HEK293 (cell line): ENCODE data around the gene CST7.

ENCODE experiments used
- CTCF ChIA-PET: fragments of 350-600 bp; formaldehyde crosslinking; extraction: SDS; loops from one replicate; lab custom pipeline; 2021; ENCODE audit warnings: antibody characterized with exemption; lab: Yijun Ruan, JAX
- POLR2A ChIA-PET: fragments of 300-600 bp; formaldehyde crosslinking; extraction: SDS; loops from one replicate; lab custom pipeline; 2020; ENCODE audit warnings: antibody characterized with exemption, inconsistent platforms; lab: Yijun Ruan, JAX
- H3K27ac ChIP-seq: fragments of 200-500 bp; sonication (Bioruptor generic); 2 replicates; pipeline ENCODE4 v1.5.1; 2014; ENCODE audit warnings: low read depth, low read length, control low read depth, inconsistent platforms; ENCODE audit errors: extremely low read depth
- H3K36me3 ChIP-seq, 2 experiments: fragments of 200-500 bp in 1 of 2; sonication (Bioruptor generic) in 1 of 2; 1 replicate in 1 of 2; 2 replicates in 1 of 2; pipeline ENCODE4 v1.5.1; 2014 to 2017; ENCODE audit warnings: inconsistent platforms in 2 of 2, low read length in 2 of 2; ENCODE audit not compliant: control insufficient read depth in 2 of 2, insufficient read depth in 1 of 2
- H3K4me1 ChIP-seq: fragments of 200-500 bp; sonication (Bioruptor generic); 2 replicates; pipeline ENCODE4 v1.5.1; 2014; ENCODE audit warnings: mild to moderate bottlenecking, low read length, inconsistent platforms; ENCODE audit not compliant: control insufficient read depth, insufficient read depth
- H3K4me3 ChIP-seq: 2 replicates; pipeline ENCODE4 v1.5.1; 2011; ENCODE audit warnings: low read depth, mild to moderate bottlenecking, control low read depth, low read length, moderate library complexity
- H3K9me3 ChIP-seq: fragments of 200-500 bp; sonication (Bioruptor generic); 2 replicates; pipeline ENCODE4 v1.5.1; 2014; ENCODE audit warnings: low read depth, low read length, inconsistent platforms; ENCODE audit not compliant: control insufficient read depth, insufficient read depth
- FEZF1 ChIP-seq: fragments of 450-650 bp; formaldehyde crosslinking; IDR thresholded peaks from 2 replicates; pipeline ENCODE4 v1.5.1; 2016; ENCODE audit warnings: missing biosample characterization, missing genetic modification characterization
- OVOL3 ChIP-seq: fragments of 450-650 bp; formaldehyde crosslinking; IDR thresholded peaks from 2 replicates; pipeline ENCODE4 v1.5.1; 2016; ENCODE audit warnings: missing biosample characterization, missing genetic modification characterization
- PRDM1 ChIP-seq: fragments of 450-650 bp; formaldehyde crosslinking; IDR thresholded peaks from 2 replicates; pipeline ENCODE4; 2016; ENCODE audit warnings: missing biosample characterization, missing genetic modification characterization
- SP2 ChIP-seq: fragments of 450-650 bp; formaldehyde crosslinking; IDR thresholded peaks from 2 replicates; pipeline ENCODE4 v1.5.1; 2016; ENCODE audit warnings: missing biosample characterization, missing genetic modification characterization
- ZBTB44 ChIP-seq: fragments of 450-650 bp; IDR thresholded peaks from 2 replicates; pipeline ENCODE4 v1.5.1; 2018; ENCODE audit warnings: missing biosample characterization, mild to moderate bottlenecking, missing genetic modification characterization
- ZBTB48 ChIP-seq: fragments of 450-650 bp; formaldehyde crosslinking; IDR thresholded peaks from 2 replicates; pipeline ENCODE4 v1.5.1; 2016; ENCODE audit warnings: missing biosample characterization, missing genetic modification characterization
- ZNF114 ChIP-seq: fragments of 450-650 bp; formaldehyde crosslinking; IDR thresholded peaks from 2 replicates; pipeline ENCODE4 v1.5.0; 2017; ENCODE audit warnings: missing biosample characterization, missing genetic modification characterization
- ZNF146 ChIP-seq: fragments of 450-650 bp; formaldehyde crosslinking; IDR thresholded peaks from 2 replicates; pipeline ENCODE4 v1.5.1; 2016; ENCODE audit warnings: missing biosample characterization, missing genetic modification characterization
- ZNF202 ChIP-seq: fragments of 450-650 bp; formaldehyde crosslinking; IDR thresholded peaks from 2 replicates; pipeline ENCODE4 v1.5.1; 2016; ENCODE audit warnings: missing biosample characterization, missing genetic modification characterization, borderline replicate concordance
- ZNF211 ChIP-seq: fragments of 450-650 bp; formaldehyde crosslinking; IDR thresholded peaks from 2 replicates; pipeline ENCODE4 v1.5.1; 2016; ENCODE audit warnings: low read depth, missing biosample characterization, missing genetic modification characterization
- ZNF341 ChIP-seq: fragments of 450-650 bp; formaldehyde crosslinking; IDR thresholded peaks from 2 replicates; pipeline ENCODE4; 2016; ENCODE audit warnings: low read depth, missing biosample characterization, missing genetic modification characterization
- ZNF354C ChIP-seq: fragments of 450-650 bp; formaldehyde crosslinking; IDR thresholded peaks from 2 replicates; pipeline ENCODE4 v1.5.1; 2016; ENCODE audit warnings: missing biosample characterization, missing genetic modification characterization, low read depth, borderline replicate concordance
- ZNF394 ChIP-seq: fragments of 450-650 bp; formaldehyde crosslinking; IDR thresholded peaks from 2 replicates; pipeline ENCODE4 v1.5.1; 2016; ENCODE audit warnings: missing biosample characterization, missing genetic modification characterization, mild to moderate bottlenecking, moderate library complexity, borderline replicate concordance
- ZNF548 ChIP-seq: fragments of 450-650 bp; formaldehyde crosslinking; IDR thresholded peaks from 2 replicates; pipeline ENCODE4 v1.5.1; 2016; ENCODE audit warnings: missing biosample characterization, missing genetic modification characterization
- ZNF558 ChIP-seq: fragments of 450-650 bp; formaldehyde crosslinking; IDR thresholded peaks from 2 replicates; pipeline ENCODE4 v1.5.1; 2016; ENCODE audit warnings: missing biosample characterization, missing genetic modification characterization
- ZNF621 ChIP-seq: fragments of 450-650 bp; formaldehyde crosslinking; IDR thresholded peaks from 2 replicates; pipeline ENCODE4 v1.5.1; 2017; ENCODE audit warnings: missing biosample characterization, missing genetic modification characterization
- ZNF626 ChIP-seq: fragments of 450-650 bp; sonication (Bioruptor Pico); formaldehyde crosslinking; IDR thresholded peaks from 2 replicates; pipeline ENCODE4 v1.5.1; 2018; ENCODE audit warnings: missing biosample characterization, missing genetic modification characterization, inconsistent platforms
- ZNF777 ChIP-seq: fragments of 450-650 bp; formaldehyde crosslinking; IDR thresholded peaks from 2 replicates; pipeline ENCODE4 v1.5.1; 2017; ENCODE audit warnings: missing biosample characterization, missing genetic modification characterization, borderline replicate concordance
- TF ChIP-seq, protein P1 (sequence below): fragments of 450-650 bp; formaldehyde crosslinking; IDR thresholded peaks from 2 replicates; pipeline ENCODE4 v1.5.1; 2016; ENCODE audit warnings: missing biosample characterization, missing genetic modification characterization
- TF ChIP-seq, protein P2 (sequence below): fragments of 450-650 bp; formaldehyde crosslinking; IDR thresholded peaks from 2 replicates; pipeline ENCODE4 v1.5.1; 2016; ENCODE audit warnings: missing biosample characterization, missing genetic modification characterization

Gene CST7

DNA sequence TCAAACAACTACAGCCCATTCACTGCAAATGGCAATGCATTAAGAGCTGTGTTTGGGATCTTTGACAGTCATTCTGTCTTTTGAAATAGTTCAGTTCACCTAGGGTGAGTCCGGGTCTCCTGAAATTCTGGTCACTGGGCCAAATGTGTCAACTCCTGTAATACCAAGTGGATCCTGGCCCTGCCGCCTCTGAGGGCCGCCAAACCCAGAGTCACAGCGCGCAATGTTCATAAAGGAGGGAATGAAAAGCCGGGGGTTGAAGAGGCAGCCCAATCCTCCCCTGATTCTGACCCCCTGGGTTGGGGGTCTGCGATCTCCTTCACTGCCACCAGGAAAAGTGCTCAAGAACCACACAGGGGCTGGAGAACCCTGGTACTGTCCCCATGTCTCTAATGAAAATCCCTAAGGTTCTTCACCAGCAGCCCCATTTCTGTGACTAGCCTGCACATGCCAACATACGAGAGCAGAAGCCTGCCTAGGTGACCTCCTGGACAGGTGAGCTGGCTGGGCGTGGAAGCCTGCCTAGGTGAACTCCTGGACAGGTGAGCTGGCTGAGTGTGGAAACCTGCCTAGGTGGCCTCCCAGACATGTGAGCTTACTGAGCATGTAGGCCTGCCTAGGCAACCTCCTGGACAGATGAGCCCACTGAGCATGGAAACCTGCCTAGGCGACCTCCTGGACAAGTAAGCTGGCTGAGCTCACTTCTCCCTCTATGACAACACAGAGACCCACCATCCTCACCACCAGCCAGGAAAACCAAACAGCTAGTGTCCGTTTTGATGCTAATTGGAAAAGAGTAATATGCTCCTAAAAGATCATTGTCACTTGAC is 59.5 kb downstream of the CST7 start:
- Histone ChIP-seq H3K4me3 (no peak overlapping the region), H3K36me3 (peaks cover 0 to 31% of the 10 kb centered on the region in 2 experiments; a peak in 1 of 3 replicates), H3K4me1 (no peaks in the 10 kb centered on the region), H3K27ac (no peak overlapping the region), H3K9me3 (no peaks in the 10 kb centered on the region)
- ChIA-PET CTCF (interaction anchor here (1.1 to 1.4 kb wide), 3 partner anchors 15 to 391 kb away, joined by 3 to 5 read pairs (median 4); no protein-coding TSS in a partner anchor), POLR2A (no interaction called here)
- TF ChIP-seq ZBTB48 (tag by site-specific recombination) (no peak), ZNF114 (no peak), ZNF341 (tag by site-specific recombination) (no peak), SP2 (tag by site-specific recombination) (no peak), ZNF777 (no peak), ZNF621 (no peak), ZNF211 (no peak), FEZF1 (tag by site-specific recombination) (no peak), OVOL3 (tag by site-specific recombination) (no peak), PRDM1 (tag by site-specific recombination) (no peak), ZBTB44 (no peak), ZNF354C (tag by site-specific recombination) (no peak), ZNF548 (no peak), ZNF146 (tag by site-specific recombination) (no peak), ZNF626 (no peak), ZNF202 (tag by site-specific recombination) (no peak), ZNF558 (tag by site-specific recombination) (no peak), ZNF394 (tag by site-specific recombination) (no peak)
- TF ChIP-seq, protein P1, sequence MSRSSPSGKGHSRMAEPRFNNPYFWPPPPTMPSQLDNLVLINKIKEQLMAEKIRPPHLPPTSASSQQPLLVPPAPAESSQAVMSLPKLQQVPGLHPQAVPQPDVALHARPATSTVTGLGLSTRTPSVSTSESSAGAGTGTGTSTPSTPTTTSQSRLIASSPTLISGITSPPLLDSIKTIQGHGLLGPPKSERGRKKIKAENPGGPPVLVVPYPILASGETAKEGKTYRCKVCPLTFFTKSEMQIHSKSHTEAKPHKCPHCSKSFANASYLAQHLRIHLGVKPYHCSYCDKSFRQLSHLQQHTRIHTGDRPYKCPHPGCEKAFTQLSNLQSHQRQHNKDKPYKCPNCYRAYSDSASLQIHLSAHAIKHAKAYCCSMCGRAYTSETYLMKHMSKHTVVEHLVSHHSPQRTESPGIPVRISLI (tag by site-specific recombination), result no peak
- TF ChIP-seq, protein P2, sequence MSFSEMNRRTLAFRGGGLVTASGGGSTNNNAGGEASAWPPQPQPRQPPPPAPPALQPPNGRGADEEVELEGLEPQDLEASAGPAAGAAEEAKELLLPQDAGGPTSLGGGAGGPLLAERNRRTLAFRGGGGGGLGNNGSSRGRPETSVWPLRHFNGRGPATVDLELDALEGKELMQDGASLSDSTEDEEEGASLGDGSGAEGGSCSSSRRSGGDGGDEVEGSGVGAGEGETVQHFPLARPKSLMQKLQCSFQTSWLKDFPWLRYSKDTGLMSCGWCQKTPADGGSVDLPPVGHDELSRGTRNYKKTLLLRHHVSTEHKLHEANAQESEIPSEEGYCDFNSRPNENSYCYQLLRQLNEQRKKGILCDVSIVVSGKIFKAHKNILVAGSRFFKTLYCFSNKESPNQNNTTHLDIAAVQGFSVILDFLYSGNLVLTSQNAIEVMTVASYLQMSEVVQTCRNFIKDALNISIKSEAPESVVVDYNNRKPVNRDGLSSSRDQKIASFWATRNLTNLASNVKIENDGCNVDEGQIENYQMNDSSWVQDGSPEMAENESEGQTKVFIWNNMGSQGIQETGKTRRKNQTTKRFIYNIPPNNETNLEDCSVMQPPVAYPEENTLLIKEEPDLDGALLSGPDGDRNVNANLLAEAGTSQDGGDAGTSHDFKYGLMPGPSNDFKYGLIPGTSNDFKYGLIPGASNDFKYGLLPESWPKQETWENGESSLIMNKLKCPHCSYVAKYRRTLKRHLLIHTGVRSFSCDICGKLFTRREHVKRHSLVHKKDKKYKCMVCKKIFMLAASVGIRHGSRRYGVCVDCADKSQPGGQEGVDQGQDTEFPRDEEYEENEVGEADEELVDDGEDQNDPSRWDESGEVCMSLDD (tag by site-specific recombination), result no peak
